Glutamatergic neuron (in vitro differentiated cells): ENCODE results near the gene ARL6IP5. TPM values are rescaled to one million over a fixed set of nuclear protein-coding genes. Genes with fewer than 3 reads are reported as not detected.
A peak's percentile ranks its signal among the peaks of the same experiment; 100 is the strongest.

Source experiments
- DNase-seq: peaks from one replicate; pipeline ENCODE4 v3.0.0; 2022
- H3K27ac Mint-ChIP-seq: one replicate; pipeline ENCODE4 v1.8.0; 2020; ENCODE audit warnings: mild to moderate bottlenecking, mixed read lengths, inconsistent platforms; ENCODE audit not compliant: unreplicated experiment
- H3K27me3 Mint-ChIP-seq: one replicate; pipeline ENCODE4 v1.8.0; 2020; ENCODE audit warnings: mild to moderate bottlenecking, moderate library complexity, mixed read lengths, inconsistent platforms; ENCODE audit not compliant: unreplicated experiment
- H3K36me3 Mint-ChIP-seq: one replicate; pipeline ENCODE4 v1.8.0; 2020; ENCODE audit warnings: mild to moderate bottlenecking, mixed read lengths, inconsistent platforms; ENCODE audit not compliant: unreplicated experiment
- H3K4me1 Mint-ChIP-seq: one replicate; pipeline ENCODE4 v1.8.0; 2020; ENCODE audit warnings: mild to moderate bottlenecking, low read depth, mixed read lengths, inconsistent platforms; ENCODE audit not compliant: unreplicated experiment
- H3K4me3 Mint-ChIP-seq: one replicate; pipeline ENCODE4 v1.8.0; 2020; ENCODE audit warnings: mild to moderate bottlenecking, mixed read lengths, inconsistent platforms; ENCODE audit not compliant: unreplicated experiment
- H3K9me3 Mint-ChIP-seq: one replicate; pipeline ENCODE4 v1.8.0; 2020; ENCODE audit warnings: mild to moderate bottlenecking, moderate library complexity, mixed read lengths, inconsistent platforms; ENCODE audit not compliant: unreplicated experiment
- total RNA-seq: library from RNA; stranded (reverse); fragmentation: NEBNext Ultra II Directional; extraction: Animal tissue kit (Norgen Biotek cat#: 25700); gene quantifications from one replicate; pipeline ENCODE4 v1.2.1, GENCODE V29; 2021; ENCODE audit not compliant: unreplicated experiment
- TF ChIP-seq, protein P1 (sequence below): fragments of 200-600 bp; sonication (generic); IDR thresholded peaks from one replicate; pipeline ENCODE4 v1.5.0; 2021; ENCODE audit not compliant: partially characterized antibody, unreplicated experiment

Gene ARL6IP5
- total RNA-seq, 1 donor from 2014 or later, result 74.0 TPM

- H3K27ac Mint-ChIP-seq, result peak within 1 kb of the TSS; percentile 86
- DNase-seq, result peak; percentile 94
- H3K36me3 Mint-ChIP-seq, result no peaks in the 10 kb centered on the region
- TF ChIP-seq, protein P1, sequence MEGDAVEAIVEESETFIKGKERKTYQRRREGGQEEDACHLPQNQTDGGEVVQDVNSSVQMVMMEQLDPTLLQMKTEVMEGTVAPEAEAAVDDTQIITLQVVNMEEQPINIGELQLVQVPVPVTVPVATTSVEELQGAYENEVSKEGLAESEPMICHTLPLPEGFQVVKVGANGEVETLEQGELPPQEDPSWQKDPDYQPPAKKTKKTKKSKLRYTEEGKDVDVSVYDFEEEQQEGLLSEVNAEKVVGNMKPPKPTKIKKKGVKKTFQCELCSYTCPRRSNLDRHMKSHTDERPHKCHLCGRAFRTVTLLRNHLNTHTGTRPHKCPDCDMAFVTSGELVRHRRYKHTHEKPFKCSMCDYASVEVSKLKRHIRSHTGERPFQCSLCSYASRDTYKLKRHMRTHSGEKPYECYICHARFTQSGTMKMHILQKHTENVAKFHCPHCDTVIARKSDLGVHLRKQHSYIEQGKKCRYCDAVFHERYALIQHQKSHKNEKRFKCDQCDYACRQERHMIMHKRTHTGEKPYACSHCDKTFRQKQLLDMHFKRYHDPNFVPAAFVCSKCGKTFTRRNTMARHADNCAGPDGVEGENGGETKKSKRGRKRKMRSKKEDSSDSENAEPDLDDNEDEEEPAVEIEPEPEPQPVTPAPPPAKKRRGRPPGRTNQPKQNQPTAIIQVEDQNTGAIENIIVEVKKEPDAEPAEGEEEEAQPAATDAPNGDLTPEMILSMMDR, result no peak
- H3K4me1 Mint-ChIP-seq, result peaks cover 25% of the 10 kb centered on the region
- peaks cover 2% of the 10 kb centered on the region for H3K27me3 Mint-ChIP-seq
- H3K9me3 Mint-ChIP-seq, result peaks cover 7% of the 10 kb centered on the region
- peak within 1 kb of the TSS; percentile 94 for H3K4me3 Mint-ChIP-seq
These were observed 4.4 kb upstream of the ARL6IP5 start, which contains the start of gene UBA3 for GRCh38 chr3:69080233-69080920. UBA3 (minus strand) TSS chr3:69080365; CDS start chr3:69080353, 12 bp downstream.

DNA sequence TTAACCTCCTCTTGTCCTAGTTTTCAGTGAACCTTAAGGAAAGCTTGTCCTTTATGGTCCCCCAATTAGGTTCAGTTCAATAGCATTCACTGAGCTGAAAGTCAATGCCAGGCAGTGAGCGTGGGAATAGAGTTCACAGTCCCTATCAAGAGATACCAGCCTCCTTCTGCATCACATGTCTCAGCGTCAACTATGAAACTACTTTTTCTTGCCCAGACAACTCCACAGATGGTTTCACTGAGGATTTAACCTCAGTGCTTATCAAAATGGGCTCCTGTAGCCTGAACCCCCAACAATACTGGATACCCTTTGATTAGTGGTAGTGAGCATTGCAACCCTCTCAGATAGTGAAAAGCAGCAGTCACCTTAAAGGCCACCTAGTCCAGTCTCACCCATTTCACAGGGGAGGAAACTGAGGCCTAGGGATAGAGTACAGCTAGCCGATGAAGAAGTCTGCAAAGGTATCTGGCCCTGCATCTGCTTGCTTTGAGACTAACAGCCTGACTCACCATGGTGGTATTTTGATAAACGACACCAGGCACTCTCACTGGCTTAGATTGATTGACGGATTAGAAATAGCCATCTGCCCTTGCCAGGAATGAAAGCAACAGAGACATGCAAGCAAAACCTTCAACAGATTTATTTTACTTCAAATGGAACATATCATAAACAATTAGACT lies 3.0 kb upstream of the ARL6IP5 start:
- H3K36me3 Mint-ChIP-seq, result no peaks in the 10 kb centered on the region
- no peak for DNase-seq
- H3K4me1 Mint-ChIP-seq, result peaks cover 29% of the 10 kb centered on the region
- H3K27me3 Mint-ChIP-seq, result peaks cover 2% of the 10 kb centered on the region
- no peak overlapping the region for H3K27ac Mint-ChIP-seq
- no peak overlapping the region for H3K4me3 Mint-ChIP-seq
- TF ChIP-seq, protein P1, result no peak
- H3K9me3 Mint-ChIP-seq, result peaks cover 7% of the 10 kb centered on the region

DNA sequence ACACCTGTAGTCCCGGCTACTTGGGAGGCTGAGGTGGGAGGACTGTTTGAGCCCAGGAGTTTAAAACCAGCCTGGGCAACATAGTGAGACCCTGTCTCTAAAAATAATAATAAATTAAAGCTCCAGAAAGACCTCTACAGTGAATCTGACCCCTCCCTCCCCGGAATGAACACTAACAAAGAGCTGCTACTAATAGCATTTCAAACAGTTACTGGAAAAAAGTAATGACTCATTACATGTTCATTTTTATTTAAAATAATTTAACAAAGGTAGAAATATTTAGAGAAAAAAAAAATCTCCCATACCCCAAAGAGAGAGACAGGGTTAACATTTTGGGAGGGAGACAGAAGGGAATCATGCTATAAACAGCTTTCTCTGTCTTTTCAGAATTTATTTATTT lies 2.4 kb upstream of the ARL6IP5 start:
- Mint-ChIP-seq H3K27ac (no peak overlapping the region), H3K9me3 (peaks cover 7% of the 10 kb centered on the region), H3K4me3 (no peak overlapping the region), H3K36me3 (no peaks in the 10 kb centered on the region), H3K27me3 (peaks cover 2% of the 10 kb centered on the region), H3K4me1 (peaks cover 27% of the 10 kb centered on the region)
- DNase-seq, result no peak
- TF ChIP-seq, protein P1, result no peak

DNA sequence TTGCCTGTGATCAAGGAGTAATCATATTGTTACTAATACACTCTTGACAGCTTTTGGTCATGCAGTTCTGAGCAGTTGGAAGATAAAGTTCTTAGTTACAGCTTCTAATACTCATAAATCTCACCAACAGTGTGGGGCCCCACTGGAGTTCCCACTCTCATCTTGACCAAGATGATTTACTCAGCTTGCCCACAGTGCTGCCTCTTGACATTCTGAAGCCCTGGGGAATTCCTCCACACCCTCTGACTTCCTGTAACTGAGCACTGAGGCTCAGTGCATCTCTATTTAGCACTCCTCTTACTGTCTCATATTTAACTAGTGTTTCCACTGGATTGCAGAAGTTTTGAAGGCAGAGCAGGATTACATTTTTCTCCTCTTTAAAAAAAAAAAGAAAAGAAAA lies 1.9 kb upstream of the ARL6IP5 start:
- peaks cover 2% of the 10 kb centered on the region for H3K27me3 Mint-ChIP-seq
- no peaks in the 10 kb centered on the region for H3K36me3 Mint-ChIP-seq
- no peak overlapping the region for H3K4me3 Mint-ChIP-seq
- H3K4me1 Mint-ChIP-seq, result peaks cover 24% of the 10 kb centered on the region
- TF ChIP-seq, protein P1, result no peak
- no peak for DNase-seq
- H3K27ac Mint-ChIP-seq, result no peak overlapping the region
- peaks cover 7% of the 10 kb centered on the region for H3K9me3 Mint-ChIP-seq
